GOT3 (cell line): Measurements from ENCODE around the gene MISP.
A peak's percentile ranks its signal among the peaks of the same experiment; 100 is the strongest.

ENCODE experiments used
- DNase-seq: peaks from one replicate; lab custom pipeline; 2025; ENCODE audit warnings: mixed read lengths; lab: John Stamatoyannopoulos, UW

The MISP gene

DNA sequence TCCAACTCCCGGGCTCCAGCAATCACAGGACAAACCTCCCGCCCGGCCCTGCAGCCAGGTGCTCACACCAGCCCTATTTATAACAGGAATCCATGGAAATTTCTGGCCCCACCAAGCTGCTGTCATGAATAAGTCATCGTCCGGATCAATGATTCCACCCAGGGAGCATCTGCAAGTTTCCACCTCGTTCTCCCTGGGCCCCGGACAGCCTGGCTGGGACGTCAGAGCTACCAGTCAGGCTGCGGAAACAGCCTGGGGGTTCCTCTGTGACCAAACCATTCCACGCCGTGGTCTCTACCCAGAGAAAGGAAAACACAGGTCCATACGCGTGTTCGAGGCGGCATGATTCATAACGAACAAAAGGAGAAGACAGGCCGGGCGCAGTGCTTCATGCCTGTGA lies 25.6 kb downstream of the MISP start:
- no peak for DNase-seq

DNA sequence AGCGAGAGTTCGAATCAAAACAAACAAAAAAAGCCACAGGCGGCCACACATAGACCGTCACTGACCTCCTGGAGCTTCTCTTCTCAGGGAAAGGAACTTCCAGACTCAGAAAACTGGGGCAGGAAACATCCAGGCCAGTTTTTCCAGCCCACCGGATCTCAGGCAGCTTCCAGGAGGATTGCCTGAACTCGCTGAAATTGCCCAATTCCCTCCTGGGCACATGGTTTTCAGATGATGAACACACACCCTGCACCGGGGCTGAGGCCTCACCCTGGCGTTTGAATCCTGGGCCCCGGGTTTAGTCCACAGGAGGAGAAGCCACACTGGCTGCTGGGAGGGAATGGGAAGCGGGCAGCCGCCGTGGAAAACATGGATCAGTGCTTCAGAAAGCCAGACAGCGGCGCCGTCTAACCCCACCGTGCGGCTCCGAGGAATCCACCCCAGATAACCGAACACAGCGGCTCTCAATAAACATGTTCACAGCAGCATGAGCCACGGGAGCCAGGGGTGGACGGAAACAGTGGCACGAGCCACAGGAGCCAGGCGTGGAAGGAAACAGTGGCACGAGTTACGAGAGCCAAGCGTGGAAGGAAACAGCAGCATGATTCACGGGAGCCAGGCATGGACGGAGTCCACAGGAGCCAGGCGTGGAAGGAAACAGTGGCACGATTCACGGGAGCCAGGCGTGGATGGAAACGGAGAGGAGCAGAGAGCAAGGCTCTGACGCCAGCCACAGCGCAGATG lies 28.2 kb downstream of the MISP start:
- peak; percentile 37 for DNase-seq

DNA sequence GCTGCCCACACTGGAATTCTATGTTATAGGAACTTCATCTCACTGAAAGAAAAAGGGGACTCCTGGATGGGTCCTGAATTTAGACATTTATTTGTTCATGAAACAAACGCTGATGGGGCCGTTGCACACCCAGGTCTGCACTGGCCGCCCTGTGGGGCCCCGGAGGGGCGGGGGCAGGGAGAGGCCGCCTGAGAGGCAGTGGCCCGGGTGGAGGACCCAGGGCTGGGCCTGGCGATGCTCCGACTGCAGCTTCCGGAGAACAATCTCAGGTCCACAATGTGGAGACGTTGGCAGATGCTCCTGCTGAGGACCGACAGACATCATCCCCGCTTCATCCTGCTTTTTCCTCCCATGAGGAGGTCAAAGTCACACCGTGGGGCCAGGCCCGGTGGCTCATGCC lies 30.0 kb downstream of the MISP start:
- no peak for DNase-seq

DNA sequence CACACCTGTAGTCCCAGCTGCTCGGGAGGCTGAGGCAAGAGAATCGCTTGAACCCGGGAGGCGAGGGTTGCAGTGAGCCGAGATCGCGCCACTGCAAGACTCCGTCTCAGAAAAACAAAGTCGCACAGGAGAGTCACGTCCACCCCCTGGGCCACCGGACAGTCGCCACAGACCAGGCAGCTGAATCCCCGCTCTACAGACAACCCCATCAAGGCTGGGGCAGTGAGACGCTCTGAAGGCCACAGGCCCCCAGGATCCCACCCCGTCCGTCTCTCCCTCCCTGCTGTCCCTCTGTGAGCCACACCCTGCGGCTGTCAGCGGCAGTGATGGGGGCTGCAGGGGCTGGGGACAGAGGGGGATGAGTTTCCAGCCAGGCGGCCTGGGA lies 30.9 kb downstream of the MISP start:
- DNase-seq, result no peak

DNA sequence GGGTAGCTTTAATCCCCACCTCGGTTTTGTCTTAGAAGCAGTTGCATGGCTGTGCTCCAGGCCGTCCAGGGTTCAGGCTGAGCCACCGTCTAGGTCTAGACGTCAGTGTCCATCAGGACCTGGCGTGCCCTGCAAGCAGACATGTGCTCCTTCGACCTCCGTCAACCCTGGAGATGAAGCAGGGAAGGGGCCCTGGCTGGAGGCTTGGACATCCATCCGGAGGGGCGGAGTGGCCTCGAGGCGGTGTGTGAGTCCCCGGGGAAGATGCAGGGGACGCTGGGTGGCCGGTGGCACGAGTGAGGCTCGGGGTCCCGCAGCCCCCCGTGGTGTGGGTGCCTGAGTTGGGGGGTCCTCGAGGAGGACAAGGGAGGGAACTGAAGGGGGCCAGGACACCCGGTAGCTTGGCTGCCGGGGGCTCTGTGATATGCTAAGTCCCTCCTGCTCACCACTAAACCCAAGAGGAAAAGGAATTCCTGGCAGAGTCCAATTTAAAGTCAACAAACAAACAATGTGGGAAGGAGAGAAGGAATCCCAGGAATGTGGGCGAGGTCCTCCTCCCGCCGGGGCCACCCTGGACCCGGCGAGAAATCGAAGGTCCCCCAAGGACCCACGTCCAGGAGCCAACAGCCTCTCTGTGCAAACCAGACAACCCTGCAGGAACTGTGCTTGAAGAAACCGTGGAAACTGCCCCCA lies 31.4 kb downstream of the MISP start:
- DNase-seq, result no peak

DNA sequence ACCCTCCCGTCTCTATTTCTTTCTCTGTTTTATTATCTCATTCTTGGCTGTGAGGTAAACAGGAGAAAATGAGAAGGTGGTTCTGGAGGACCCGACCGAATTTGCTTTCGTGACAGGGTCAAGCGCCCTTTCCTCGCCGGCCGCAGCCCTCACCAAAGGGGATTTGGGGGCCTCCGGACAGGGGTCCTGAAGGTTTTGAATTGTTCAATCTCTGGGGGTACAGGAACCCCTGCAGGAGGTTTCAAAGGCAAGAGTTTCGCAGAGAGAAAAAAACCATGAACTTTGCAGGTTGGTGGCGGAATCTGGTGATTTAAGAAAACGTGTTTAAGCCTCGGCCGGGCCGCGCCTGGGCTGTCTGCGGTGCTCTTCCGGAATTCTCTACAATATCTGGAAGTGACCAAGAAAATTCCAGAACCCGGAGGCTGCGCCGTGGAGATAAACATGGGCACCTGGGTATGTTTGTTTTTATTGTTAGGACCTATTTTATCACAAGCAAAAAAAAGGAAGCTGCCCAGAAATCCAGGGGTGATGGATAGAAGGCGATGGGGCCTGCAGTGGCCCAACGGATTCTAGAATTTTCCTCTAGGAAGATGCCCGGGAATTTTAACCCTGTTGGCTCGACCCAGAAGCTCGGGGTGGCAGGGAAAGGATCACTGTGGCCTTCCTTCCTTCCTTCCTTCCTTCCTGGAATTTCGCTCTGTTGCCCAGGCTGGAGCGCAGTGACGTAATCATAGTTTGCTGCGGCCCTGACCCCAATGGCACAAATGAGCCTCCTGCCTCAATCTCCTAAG lies 32.2 kb downstream of the MISP start:
- DNase-seq, result no peak

DNA sequence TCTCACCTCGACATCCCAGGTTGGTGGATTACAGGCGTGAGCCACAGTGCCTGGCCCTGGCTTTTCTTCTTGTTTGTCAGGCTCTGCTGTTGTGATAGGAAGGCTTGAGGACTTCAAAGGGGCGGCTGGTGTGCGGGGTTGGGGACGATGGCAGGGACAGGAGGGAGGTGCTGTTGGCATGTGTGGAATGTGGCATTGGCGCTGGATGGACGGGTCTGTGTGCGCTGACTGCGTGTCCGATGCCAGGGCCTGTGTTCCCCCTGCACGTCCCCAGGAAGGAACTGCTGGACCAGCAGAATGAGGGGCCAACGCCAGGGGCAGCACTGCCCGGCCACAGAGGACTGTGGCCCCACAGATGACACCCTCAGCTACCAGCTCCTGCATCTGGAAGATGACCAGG lies 33.6 kb downstream of the MISP start:
- DNase-seq, result no peak

DNA sequence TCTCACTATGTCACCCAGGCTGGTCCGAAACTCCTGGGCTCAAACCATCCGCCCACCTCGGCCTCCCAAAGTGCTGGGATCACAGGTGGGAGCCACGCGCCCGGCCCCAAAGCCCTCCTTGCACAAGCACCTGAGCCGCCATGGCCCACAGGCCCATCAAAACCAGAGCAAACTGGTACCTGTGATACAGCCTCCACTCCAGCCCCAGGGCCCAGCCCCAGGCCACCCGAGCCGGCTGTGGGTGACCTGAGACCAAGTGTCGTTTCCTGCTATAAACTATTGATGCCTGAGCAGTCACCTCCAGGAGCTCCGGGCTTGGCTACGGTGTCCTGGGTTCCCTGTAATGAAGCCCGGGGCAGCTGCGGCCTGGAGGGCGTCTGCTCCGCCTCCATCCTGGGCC lies 36.6 kb downstream of the MISP start:
- no peak for DNase-seq

DNA sequence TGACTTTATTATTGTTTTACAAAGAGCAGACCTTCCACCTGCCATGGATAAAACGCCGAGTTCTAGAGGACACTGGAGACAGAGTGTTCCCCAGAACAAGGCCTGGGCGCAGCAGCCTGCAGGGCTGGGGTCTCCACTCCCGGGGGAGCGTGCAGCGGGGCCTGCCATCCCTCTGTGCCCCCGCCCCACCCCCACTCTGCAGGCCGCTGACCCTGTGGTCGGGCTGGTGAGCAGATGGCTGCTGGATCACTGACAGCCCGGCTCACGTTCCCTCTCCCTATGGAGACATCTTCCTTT lies 37.7 kb downstream of the MISP start:
- no peak for DNase-seq

DNA sequence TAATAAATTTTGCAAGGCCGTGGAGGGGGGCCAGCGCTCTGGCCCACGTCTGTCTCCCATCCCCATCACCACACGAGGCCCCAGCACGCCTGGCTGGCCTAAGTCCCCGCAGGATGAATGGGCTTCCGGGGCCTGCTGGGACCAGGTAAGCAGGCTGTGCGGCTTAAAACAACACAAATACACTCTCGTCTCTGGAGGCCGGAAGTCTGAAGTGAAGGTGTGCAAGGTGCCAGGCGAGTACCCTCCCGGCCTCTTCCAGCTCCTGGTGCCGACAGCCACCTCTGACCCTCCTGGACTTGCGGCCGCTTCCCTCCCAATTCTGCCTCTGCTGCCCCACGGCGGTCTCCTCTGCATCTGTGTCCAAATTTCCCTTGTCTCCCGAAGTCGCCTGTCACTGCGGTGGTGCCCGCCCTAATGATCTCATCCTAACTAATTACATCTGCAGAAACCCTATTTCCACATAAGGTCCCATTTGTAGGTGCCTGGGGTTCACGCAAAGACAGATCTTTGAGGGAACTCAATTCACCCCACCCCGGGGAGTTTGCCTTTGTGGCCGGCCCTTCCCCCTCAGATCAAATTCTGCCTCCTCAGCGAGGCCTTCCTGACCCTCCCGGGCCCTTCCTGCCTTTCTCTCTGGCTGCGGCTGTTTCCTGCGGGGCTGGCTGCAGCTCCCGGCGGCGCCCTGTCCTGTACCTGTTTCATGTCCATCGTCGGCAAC lies 38.2 kb downstream of the MISP start:
- DNase-seq, result no peak

DNA sequence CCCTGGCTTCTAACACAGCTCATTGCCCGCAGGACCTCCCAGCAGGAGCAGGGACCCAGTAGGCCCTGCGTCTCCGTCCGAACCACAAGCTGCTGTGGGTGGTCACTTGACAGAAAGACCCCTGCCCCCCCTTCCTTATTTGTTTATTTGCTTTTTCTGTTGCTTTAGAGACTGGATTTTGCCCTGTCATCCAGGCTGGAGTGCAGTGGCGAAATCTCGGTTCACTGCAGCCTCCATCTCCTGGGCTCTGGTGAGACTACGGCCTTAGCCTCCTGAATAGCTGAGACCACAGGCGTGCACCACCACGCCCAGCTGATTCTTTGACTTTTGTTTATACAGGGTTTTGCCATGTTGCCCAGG lies 38.8 kb downstream of the MISP start:
- no peak for DNase-seq

DNA sequence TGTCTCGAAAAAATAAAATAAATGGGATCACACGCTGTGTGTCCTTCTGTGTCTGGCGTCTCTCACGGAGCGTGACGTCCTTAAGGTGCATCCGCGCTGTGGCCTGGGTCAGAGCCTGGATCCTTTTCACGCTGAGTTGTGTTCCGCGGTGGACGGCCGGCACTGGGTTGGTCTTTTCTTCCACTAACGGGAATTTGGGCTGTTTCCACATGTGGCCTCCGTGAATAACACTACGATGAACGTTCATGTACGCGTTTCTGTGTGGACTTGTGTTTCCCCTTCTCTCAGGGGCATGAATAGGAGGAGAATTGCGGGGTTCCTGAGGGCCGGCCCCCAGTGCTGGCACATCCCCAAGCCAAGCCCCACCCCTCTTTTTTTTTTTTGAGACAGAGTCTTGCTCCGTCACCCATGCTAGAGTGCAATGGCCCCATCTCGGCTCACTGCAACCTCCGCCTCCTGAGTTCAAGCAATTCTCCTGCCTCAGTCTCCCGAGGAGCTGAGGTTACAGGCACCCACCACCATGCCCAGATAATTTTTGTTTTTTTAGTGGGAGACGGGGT lies 40.2 kb downstream of the MISP start:
- DNase-seq, result no peak

DNA sequence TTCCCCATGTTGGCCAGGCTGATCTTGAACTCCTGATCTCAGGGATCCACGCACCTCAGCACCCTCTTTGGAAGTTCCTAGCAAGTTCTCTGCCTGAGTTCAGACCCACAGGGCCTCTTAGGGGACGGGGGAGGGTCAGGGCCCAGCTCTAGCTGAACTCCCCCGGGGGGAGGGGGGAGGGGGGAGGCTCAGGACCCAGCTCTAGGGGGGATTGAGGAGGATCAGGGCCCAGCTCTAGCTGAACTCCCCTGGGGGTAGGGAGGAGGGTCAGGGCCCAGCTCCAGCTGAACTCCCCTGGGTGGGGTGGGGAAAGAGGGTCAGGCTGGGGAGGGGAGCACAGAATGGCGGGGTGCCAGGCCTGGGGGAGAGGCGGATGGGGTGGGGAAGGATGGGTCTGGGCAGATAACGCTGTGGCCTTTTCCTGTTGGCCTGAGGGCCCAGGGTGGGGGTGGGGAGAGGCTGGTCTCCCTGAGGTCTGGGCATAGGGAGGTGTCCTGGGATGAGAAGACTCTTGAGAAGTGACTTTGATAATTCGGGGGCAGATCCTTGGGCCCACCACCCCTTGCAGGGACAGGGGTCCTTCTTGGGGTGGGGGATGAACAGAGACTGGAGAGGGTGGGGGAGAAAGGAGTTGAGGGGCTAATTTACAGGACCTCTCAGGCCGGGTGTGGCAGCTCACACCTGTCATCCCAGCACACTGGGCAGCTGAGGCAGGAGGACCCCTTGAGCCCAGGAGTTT lies 40.8 kb downstream of the MISP start:
- DNase-seq, result no peak

DNA sequence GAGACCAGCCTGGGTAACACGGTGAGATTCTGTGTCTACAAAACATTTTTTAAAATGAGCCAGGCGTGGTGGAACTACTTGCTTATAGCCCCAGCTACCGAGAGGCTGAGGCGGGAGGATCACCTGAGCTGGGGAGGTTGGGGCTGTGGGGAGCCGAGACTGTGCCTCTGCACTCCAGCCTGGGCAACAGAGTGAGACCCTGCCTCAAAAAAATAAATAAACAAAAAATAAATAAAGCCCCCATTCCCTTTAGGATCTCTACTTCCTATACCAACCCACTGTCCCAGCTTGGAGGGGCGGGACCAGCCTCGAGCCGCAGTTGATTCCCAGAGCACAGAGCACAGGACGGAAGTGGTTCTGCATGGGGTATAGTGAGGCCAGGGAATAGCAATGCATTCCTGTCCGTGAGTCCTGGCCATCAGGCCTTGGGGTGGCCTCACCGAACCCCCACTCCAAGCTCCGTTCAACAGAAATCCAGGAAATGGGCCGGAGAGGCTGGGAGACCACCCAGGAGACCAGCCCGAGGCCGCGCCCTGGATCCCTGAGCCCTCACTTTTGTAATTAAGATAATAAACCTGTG lies 41.5 kb downstream of the MISP start:
- no peak for DNase-seq

DNA sequence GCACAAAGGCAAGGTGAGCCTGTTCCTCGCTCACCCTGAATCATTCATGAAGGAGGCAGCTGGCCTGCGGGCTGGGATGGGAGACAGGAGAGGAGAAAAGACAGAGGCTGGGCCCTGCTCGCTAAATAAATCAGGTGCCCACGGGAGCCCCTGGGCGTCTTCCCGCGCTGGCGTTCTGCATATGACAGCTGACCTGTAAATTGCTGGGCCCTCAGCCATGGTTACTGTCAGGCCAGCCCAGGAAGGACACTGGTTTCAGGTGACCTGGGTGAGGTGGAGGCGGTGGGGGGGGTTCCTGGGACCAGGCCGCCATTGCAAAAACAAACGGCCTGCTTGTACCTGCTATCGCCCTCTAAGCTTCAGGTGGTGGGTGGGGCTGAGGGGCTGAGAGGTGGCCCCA lies 42.9 kb downstream of the MISP start:
- DNase-seq, result no peak

DNA sequence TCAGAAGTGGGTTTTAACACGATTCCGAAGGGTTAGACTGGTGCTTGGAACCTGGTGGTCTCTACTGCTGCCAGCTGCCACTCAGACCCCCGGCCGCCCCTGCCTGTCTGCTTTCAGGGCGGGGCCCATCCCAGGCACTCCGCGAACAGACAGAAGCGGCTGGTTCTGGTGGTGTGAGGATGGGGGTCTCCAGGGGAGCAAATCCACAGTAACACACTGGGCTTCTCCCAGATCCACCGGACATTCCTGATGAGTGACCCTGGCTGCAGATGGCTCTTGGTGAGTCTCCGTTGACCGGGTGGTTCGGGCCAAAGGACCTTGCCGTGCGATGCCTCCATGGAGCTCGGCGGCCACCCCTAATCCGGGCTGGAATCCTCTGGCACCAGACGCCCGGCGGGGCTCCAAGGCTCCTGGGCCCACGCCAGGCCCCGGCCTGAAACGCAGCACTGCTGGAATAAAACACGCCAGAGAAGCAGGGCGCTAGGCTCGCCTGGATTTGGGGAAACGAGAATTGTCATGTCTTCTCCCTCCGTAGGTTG lies 44.2 kb downstream of the MISP start:
- no peak for DNase-seq

DNA sequence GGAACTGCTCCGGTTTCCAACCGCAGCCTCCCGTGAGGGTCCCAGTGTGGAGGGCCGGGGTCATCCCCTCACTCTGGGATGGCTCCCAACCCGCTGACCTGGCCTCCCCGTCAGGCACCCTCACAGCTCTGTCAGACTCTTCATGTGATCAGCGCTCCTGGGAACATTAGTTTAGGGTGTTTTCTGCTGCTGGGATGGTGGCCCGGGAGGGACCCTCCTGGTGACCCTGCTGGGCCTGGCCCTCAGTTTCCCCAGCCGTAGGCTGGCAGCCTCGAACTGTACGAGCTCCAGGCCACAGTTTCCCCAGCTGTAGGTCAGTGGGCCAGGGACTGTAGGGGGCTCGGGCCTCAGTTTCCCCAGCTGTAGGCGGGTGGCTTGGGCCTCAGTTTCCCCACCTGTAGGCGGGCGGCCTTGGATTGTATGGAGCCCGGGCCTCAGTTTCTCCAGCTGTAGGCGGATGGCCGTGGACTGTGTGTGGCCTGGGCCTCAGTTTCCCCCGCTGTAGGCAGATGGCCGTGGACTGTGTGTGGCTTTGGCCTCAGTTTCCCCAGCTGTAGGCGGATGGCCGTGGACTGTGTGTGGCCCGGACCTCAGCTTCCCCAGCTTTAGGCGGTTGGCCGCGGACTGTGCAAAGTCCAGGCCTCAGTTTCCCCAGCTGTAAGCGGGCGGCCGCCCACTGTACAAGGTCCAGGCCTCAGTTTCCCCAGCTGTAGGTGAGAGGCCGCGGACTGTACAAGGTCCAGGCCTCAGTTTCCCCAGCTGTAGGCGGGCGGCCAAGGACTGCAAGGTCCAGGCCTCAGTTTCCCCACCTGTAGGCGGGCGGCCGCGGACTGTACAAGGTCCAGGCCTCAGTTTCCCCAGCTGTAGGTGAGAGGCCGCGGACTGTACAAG lies 45.0 kb downstream of the MISP start:
- DNase-seq, result no peak

DNA sequence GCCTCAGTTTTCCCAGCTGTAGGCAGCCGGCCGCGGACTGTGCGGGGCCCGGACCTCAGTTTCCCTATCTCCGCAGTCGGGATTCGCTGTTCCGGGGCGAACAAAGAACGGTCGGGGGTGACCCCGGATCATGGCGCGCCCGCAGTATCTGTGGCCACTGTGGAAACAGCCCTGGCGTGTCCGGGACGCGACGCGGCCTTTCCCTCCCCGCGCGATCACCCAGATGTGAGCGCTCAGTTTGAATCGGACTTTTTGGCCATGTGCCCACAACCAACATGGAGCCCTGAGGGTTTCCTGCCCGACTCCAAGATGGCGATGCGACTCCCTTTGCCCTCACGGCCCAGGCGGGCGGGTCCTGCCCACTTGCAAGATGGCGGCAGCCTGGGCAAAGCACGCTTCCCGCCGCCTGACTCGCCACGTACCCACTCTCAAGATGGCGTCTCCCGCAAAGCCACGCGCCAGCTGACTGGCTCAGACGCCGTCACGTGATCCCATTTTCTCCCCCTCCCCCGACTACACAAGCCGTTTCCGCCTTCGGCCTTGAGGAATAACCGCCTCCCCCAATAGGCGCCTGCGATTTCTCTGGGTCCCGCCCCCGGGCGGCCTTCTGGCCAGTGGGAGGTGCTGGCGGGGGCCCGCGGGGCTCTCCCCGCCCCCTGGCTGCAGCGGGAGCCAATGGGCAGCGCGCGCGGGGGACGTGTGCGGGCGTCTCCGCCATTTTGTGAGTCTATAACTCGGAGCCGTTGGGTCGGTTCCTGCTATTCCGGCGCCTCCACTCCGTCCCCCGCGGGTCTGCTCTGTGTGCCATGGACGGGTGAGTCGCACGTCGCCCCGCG lies 46.0 kb downstream of the MISP start, which contains the start of gene PTBP1:
Gene PTBP1, plus strand, starts transcription at position 761 of the 836 bp plus-strand sequence. Its CDS starts 46 bp downstream, at position 807.
- peak; percentile 99 for DNase-seq
